Adipocyte (in vitro differentiated cells): ENCODE results near the gene ZKSCAN8.
"Not testable (repeated sequence)": the region's sequence is repeated elsewhere in the genome, so short reads cannot be mapped to it uniquely, and the experiment has no call there.

Experiments used
- DNase-seq: peaks from one replicate; pipeline ENCODE4 v3.0.0-alpha.2; 2015; ENCODE audit warnings: low read depth
- H3K27me3 ChIP-seq: replicated peaks from 2 replicates; pipeline ENCODE4 v1.7.0; 2013; ENCODE audit warnings: mild to moderate bottlenecking, low read length, moderate library complexity; ENCODE audit not compliant: control insufficient read depth, insufficient read depth
- H3K36me3 ChIP-seq: 2 replicates; pipeline ENCODE4 v1.7.0; 2013; ENCODE audit warnings: low read length, mild to moderate bottlenecking, moderate library complexity; ENCODE audit not compliant: control insufficient read depth, insufficient read depth, severe bottlenecking
- H3K4me1 ChIP-seq: 2 replicates; pipeline ENCODE4 v1.7.0; 2013; ENCODE audit warnings: mild to moderate bottlenecking, low read length, moderate library complexity; ENCODE audit not compliant: control insufficient read depth, insufficient read depth
- H3K4me3 ChIP-seq: 2 replicates; pipeline ENCODE4 v1.7.0; 2013; ENCODE audit warnings: mild to moderate bottlenecking, low read length, moderate library complexity
- H3K9ac ChIP-seq: 2 replicates; pipeline ENCODE4 v1.7.0; 2013; ENCODE audit warnings: mild to moderate bottlenecking, low read length, moderate library complexity
- H3K9me3 ChIP-seq: 2 replicates; pipeline ENCODE4 v1.7.0; 2013; ENCODE audit warnings: mild to moderate bottlenecking, low read length, moderate library complexity; ENCODE audit not compliant: control insufficient read depth

The ZKSCAN8 gene

GRCh38 chr6:28141500-28142329 is at the start of gene ZKSCAN8:
Gene ZKSCAN8, plus strand, starts transcription at chr6:28141883. Its CDS starts 6,525 bp downstream, at chr6:28148408.
- peak; percentile 87 for DNase-seq
- no peaks in the 10 kb centered on the region for H3K27me3 ChIP-seq
- peaks cover 36% of the 10 kb centered on the region for H3K4me1 ChIP-seq
- peak within 1 kb of the TSS; percentile 96 for H3K4me3 ChIP-seq
- peak within 1 kb of the TSS; percentile 95 for H3K9ac ChIP-seq
- H3K9me3 ChIP-seq, result no peaks in the 10 kb centered on the region
- H3K36me3 ChIP-seq, result peaks cover 20% of the 10 kb centered on the region

- H3K4me1 ChIP-seq, DNase-seq, H3K36me3 ChIP-seq, H3K27me3 ChIP-seq, H3K9ac ChIP-seq, H3K9me3 ChIP-seq, H3K4me3 ChIP-seq: not testable (repeated sequence)
Measured at GRCh38 chr6:28102222-28102621, 39.5 kb upstream of the ZKSCAN8 start.

GRCh38 chr6:28102699-28103098 is 39.0 kb upstream of the ZKSCAN8 start:
- not testable (repeated sequence) for H3K4me1 ChIP-seq, H3K36me3 ChIP-seq, H3K9ac ChIP-seq, DNase-seq, H3K4me3 ChIP-seq, H3K9me3 ChIP-seq, H3K27me3 ChIP-seq

GRCh38 chr6:28104392-28105244 is 37.1 kb upstream of the ZKSCAN8 start:
- no peaks in the 10 kb centered on the region for H3K36me3 ChIP-seq
- peak overlapping the region; percentile 88 for H3K4me3 ChIP-seq
- H3K9me3 ChIP-seq, result no peaks in the 10 kb centered on the region
- peak overlapping the region; percentile 81 for H3K9ac ChIP-seq
- peaks cover 9% of the 10 kb centered on the region for H3K4me1 ChIP-seq
- H3K27me3 ChIP-seq, result no peaks in the 10 kb centered on the region
- peak; percentile 93 for DNase-seq

GRCh38 chr6:28105245-28105639 is 36.4 kb upstream of the ZKSCAN8 start:
- Histone ChIP-seq H3K9me3 (no peaks in the 10 kb centered on the region), H3K4me3 (peak overlapping the region; percentile 88), H3K36me3 (no peaks in the 10 kb centered on the region), H3K9ac (peak overlapping the region; percentile 81), H3K4me1 (peaks cover 9% of the 10 kb centered on the region), H3K27me3 (no peaks in the 10 kb centered on the region)
- DNase-seq, result peak; percentile 51

- no peak overlapping the region for H3K4me3 ChIP-seq
- no peaks in the 10 kb centered on the region for H3K9me3 ChIP-seq
- H3K9ac ChIP-seq, result no peak overlapping the region
- no peaks in the 10 kb centered on the region for H3K27me3 ChIP-seq
- peaks cover 9% of the 10 kb centered on the region for H3K4me1 ChIP-seq
- no peak for DNase-seq
- H3K36me3 ChIP-seq, result no peaks in the 10 kb centered on the region
Measured at GRCh38 chr6:28107506-28107905, 34.2 kb upstream of the ZKSCAN8 start.

- Histone ChIP-seq H3K4me1 (no peaks in the 10 kb centered on the region), H3K9ac (no peak overlapping the region), H3K9me3 (peaks cover 6% of the 10 kb centered on the region), H3K4me3 (no peak overlapping the region), H3K27me3 (no peaks in the 10 kb centered on the region), H3K36me3 (peaks cover 24% of the 10 kb centered on the region)
- DNase-seq, result no peak
Measured at GRCh38 chr6:28111964-28112363, 29.7 kb upstream of the ZKSCAN8 start.

GRCh38 chr6:28115799-28116198 is 25.9 kb upstream of the ZKSCAN8 start:
- no peak for DNase-seq
- Histone ChIP-seq H3K4me3 (no peak overlapping the region), H3K36me3 (peaks cover 54% of the 10 kb centered on the region)

GRCh38 chr6:28117386-28118050 is 24.2 kb upstream of the ZKSCAN8 start:
- Histone ChIP-seq H3K4me3 (no peak overlapping the region), H3K36me3 (peaks cover 67% of the 10 kb centered on the region), H3K9ac (no peak overlapping the region), H3K27me3 (no peaks in the 10 kb centered on the region), H3K9me3 (peaks cover 6% of the 10 kb centered on the region), H3K4me1 (peaks cover 10% of the 10 kb centered on the region)
- DNase-seq, result no peak

More at GRCh38 chr6:28115799-28116198, 25.9 kb upstream of the ZKSCAN8 start:
- Histone ChIP-seq H3K4me1 (peaks cover 10% of the 10 kb centered on the region), H3K9ac (no peak overlapping the region), H3K9me3 (peaks cover 6% of the 10 kb centered on the region), H3K27me3 (no peaks in the 10 kb centered on the region)

- H3K36me3 ChIP-seq, result peaks cover 70% of the 10 kb centered on the region
- H3K4me3 ChIP-seq, result no peak overlapping the region
Measured at GRCh38 chr6:28118217-28118616, 23.5 kb upstream of the ZKSCAN8 start.

GRCh38 chr6:28121876-28122275 is 19.8 kb upstream of the ZKSCAN8 start:
- Histone ChIP-seq H3K9me3 (no peaks in the 10 kb centered on the region), H3K27me3 (no peaks in the 10 kb centered on the region), H3K36me3 (peaks cover 50% of the 10 kb centered on the region), H3K9ac (no peak overlapping the region), H3K4me3 (no peak overlapping the region), H3K4me1 (peaks cover 22% of the 10 kb centered on the region)
- DNase-seq, result no peak

More at GRCh38 chr6:28118217-28118616, 23.5 kb upstream of the ZKSCAN8 start:
- peaks cover 10% of the 10 kb centered on the region for H3K4me1 ChIP-seq
- peaks cover 6% of the 10 kb centered on the region for H3K9me3 ChIP-seq
- no peak overlapping the region for H3K9ac ChIP-seq
- no peaks in the 10 kb centered on the region for H3K27me3 ChIP-seq
- DNase-seq, result no peak
